Activated CD4-positive, alpha-beta T cell treated with anti-CD3 and anti-CD28 coated beads, Interleukin-2, amount 10 ng/mL, durations not matched to agents 7 days and 5 days (primary cell): ENCODE measurements around the gene TPO. TPM values are rescaled to one million over a fixed set of nuclear protein-coding genes. Genes with fewer than 3 reads are reported as not detected.
"Not testable (repeated sequence)": the region's sequence is repeated elsewhere in the genome, so short reads cannot be mapped to it uniquely, and the experiment has no call there.

Experiments
- CTCF ChIA-PET: fragments of 350-600 bp; sonication (Branson Sonifier 250); formaldehyde crosslinking; loops from one replicate; lab custom pipeline; 2021; ENCODE audit warnings: antibody characterized with exemption; lab: Charles Lee
- POLR2A ChIA-PET: fragments of 350-600 bp; sonication (Branson Sonifier 250); formaldehyde crosslinking; loops from one replicate; lab custom pipeline; 2021; ENCODE audit warnings: antibody characterized with exemption; lab: Charles Lee
- DNase-seq: peaks from one replicate; pipeline ENCODE4 v3.0.0-alpha.2; 2020
- H3K27ac Mint-ChIP-seq: one replicate; pipeline ENCODE4 v1.8.0; 2021; ENCODE audit warnings: mild to moderate bottlenecking, moderate library complexity, mixed read lengths
- H3K27me3 Mint-ChIP-seq: one replicate; pipeline ENCODE4 v1.8.0; 2021; ENCODE audit warnings: mixed read lengths
- H3K36me3 Mint-ChIP-seq: one replicate; pipeline ENCODE4 v1.8.0; 2021; ENCODE audit warnings: low read depth, mixed read lengths
- H3K4me1 Mint-ChIP-seq: one replicate; pipeline ENCODE4 v1.8.0; 2021; ENCODE audit warnings: mixed read lengths
- H3K4me3 Mint-ChIP-seq: one replicate; pipeline ENCODE4 v1.8.0; 2021; ENCODE audit warnings: mild to moderate bottlenecking, moderate library complexity, mixed read lengths
- H3K9me3 Mint-ChIP-seq: one replicate; pipeline ENCODE4 v1.8.0; 2021; ENCODE audit warnings: mixed read lengths
- total RNA-seq, 2 experiments: library from RNA; stranded (reverse); gene quantifications; one replicate each; pipeline ENCODE4 v1.2.3, GENCODE V29; 2021

Gene TPO
- total RNA-seq: under 1 TPM in 1 of 2 experiments, not detected in 1; 0.22 TPM

DNA sequence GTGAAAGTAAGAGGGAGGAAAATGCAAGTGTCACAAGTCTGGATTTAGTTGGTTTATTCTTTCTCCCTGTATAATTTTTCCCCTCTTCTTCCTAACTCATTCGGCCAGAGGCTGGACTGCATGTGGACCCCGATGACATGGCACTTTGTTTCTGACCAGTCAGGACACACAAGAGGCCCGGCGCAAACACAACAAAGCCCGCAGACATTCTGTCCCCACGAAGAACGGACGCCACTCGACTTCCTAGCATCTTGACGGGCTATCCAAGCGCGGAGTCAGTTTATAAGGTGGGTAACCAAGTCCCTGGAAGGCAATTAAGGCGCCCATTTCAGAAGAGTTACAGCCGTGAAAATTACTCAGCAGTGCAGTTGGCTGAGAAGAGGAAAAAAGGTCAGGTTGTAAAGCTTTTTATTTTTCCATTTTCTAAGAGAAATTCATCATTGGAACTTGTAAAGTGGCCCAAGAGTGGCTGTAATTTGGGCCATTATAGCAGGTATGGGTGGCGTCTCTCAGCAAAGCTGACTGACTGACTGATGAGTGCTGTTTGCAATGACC, at the start of gene TPO:
TSS of gene TPO (plus strand) at position 308 of the 555 bp plus-strand sequence. CDS start 946 bp downstream, outside the sequence.
- ChIA-PET CTCF (no interaction called here), POLR2A (no interaction called here)
- H3K27ac Mint-ChIP-seq: no peak within 1 kb of the TSS
- no peaks in the 10 kb centered on the region for H3K9me3 Mint-ChIP-seq
- no peaks in the 10 kb centered on the region for H3K36me3 Mint-ChIP-seq
- no peaks in the 10 kb centered on the region for H3K27me3 Mint-ChIP-seq
- H3K4me3 Mint-ChIP-seq: no peak within 1 kb of the TSS
- H3K4me1 Mint-ChIP-seq: no peaks in the 10 kb centered on the region
- no peak for DNase-seq

DNA sequence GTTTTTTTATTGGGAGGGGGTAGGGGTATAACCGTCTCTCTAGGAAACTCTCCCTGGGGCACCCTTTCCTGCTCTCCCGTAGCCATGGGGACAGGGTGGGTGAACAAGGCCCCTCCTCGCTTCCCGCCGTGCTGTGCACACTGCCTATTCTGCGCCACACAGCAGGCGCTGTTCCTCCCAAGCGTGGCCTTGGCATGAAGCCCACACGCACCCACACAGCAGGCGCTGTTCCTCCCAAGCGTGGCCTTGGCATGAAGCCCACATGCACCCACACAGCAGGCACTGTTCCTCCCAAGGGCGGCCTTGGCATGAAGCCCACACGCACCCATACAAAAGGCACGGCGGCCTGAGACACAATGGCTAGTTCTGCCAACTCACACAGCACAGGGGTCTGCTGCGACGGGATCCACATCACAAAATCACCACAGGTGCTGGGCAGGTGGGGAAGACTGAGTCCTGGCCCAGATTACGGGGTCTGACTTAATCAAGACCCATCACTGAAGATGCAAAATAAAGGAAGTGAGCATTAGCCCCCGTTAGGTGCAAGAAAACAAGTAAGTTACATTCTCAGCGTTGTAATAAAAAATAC, 46.6 kb upstream of the TPO start:
- CTCF ChIA-PET: no interaction called here
- Mint-ChIP-seq H3K27me3 (no peaks in the 10 kb centered on the region), H3K27ac (no peak overlapping the region), H3K36me3 (no peaks in the 10 kb centered on the region), H3K4me3 (no peak overlapping the region), H3K9me3 (no peaks in the 10 kb centered on the region), H3K4me1 (peaks cover 3% of the 10 kb centered on the region)
- DNase-seq: no peak
- POLR2A ChIA-PET: no interaction called here

DNA sequence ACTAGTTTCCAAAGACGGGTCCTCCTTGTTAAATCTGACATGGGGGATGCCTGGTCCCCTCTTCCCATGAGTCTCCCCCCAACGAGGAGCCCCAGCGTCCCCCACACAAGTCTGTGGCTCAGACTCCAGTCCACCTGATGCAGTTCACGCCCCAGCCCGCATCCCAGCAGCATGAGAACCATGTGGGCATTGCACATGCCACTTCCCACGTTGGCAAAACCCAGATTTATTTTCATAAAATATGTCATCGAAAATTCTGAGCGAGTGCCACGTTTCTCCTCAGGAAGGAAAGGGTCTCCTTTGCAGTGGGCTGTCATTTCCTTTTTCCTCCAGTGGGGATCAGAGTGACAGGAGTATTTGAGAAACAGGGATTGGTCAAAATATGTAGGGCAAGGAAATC, 45.7 kb upstream of the TPO start:
- POLR2A ChIA-PET: no interaction called here
- Mint-ChIP-seq H3K4me1 (peaks cover 3% of the 10 kb centered on the region), H3K27me3 (no peaks in the 10 kb centered on the region), H3K4me3 (no peak overlapping the region), H3K9me3 (no peaks in the 10 kb centered on the region), H3K27ac (no peak overlapping the region), H3K36me3 (no peaks in the 10 kb centered on the region)
- CTCF ChIA-PET: no interaction called here
- DNase-seq: no peak

DNA sequence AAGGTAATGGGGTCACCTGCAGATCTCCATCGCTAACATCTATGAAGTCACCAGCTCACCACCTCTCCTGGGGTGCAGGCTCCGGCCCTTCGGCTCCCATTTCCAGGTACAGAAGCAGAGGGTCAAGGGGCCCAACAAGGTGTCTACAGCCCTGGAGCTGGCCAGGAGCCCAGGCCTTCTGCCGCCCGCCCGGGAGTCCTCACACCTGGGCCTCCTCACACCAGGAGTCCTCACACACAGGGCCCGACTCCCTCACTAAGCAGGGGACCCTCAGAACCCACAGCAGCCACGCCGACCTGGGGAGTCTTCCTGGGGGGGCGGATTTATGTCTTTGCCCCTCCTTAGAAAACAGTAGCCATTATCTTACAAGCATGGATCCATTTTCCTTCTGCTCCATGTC, 43.4 kb upstream of the TPO start:
- H3K27ac Mint-ChIP-seq: no peak overlapping the region
- no peak overlapping the region for H3K4me3 Mint-ChIP-seq
- no peaks in the 10 kb centered on the region for H3K27me3 Mint-ChIP-seq
- DNase-seq: no peak
- H3K9me3 Mint-ChIP-seq: no peaks in the 10 kb centered on the region
- ChIA-PET CTCF (no interaction called here), POLR2A (no interaction called here)
- no peaks in the 10 kb centered on the region for H3K36me3 Mint-ChIP-seq
- H3K4me1 Mint-ChIP-seq: peaks cover 3% of the 10 kb centered on the region

DNA sequence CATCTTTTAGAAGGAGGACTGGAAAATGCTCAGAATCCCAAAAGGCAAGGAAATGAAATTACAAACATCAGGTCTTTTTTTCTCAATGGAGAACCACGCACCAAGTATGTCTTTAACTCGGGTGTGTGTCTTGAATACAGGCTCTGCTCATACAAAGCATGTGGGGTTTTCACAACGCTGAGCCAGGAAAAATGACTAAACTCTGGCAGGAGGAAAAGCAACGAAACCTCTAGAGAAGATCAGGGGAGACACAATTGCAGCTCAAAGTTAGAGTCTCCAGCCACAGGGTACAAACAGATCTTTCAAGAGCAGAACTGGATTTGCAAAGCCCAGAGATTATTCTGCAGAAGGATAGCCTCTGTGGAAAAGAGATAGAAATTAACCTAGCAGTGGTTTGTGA, 42.8 kb upstream of the TPO start:
- ChIA-PET CTCF (no interaction called here), POLR2A (no interaction called here)
- Mint-ChIP-seq H3K9me3 (no peaks in the 10 kb centered on the region), H3K36me3 (no peaks in the 10 kb centered on the region), H3K27me3 (no peaks in the 10 kb centered on the region), H3K4me3 (no peak overlapping the region), H3K27ac (no peak overlapping the region), H3K4me1 (peaks cover 3% of the 10 kb centered on the region)
- no peak for DNase-seq

DNA sequence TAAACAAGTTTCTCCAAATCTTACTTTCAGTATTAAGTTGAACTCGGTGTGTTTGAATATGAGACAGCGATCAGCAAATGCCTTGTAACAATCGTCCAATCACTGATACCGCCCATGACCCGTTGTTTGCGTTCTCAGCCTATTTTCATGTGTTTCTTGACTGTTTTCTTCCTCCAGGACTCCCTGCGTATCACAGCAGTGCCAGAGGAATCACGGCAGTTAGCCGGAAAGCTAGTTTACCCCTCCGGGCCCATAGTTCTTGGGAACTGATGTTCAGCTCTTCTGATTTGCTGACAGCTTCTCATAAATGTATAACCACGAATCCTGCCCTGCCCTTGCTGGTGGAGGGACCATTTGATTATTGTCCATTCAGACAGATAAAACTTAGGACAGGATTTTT, 42.2 kb upstream of the TPO start:
- POLR2A ChIA-PET: no interaction called here
- no peaks in the 10 kb centered on the region for H3K9me3 Mint-ChIP-seq
- no peak overlapping the region for H3K4me3 Mint-ChIP-seq
- H3K36me3 Mint-ChIP-seq: no peaks in the 10 kb centered on the region
- no peak for DNase-seq
- no peaks in the 10 kb centered on the region for H3K27me3 Mint-ChIP-seq
- CTCF ChIA-PET: no interaction called here
- H3K4me1 Mint-ChIP-seq: peaks cover 3% of the 10 kb centered on the region
- H3K27ac Mint-ChIP-seq: no peak overlapping the region

DNA sequence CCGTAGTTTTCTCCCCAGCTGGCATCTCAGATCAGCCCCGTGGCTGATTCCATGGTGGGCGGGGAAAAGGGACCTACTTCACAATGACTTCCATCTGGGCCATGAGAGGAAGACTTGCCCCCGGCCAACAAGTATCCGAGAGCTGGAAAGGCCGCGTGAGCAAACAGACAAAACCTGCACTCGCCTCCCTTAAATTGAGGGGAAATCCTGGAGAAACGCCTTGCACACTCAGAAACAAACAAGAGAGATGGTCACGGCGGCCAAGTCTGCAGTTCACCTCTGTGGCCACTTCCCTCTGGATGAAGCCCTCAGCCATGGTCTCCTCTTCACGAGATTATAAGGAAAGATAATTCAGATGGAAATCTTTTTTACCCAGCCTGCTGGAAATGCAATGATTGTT, 39.4 kb upstream of the TPO start:
- H3K9me3 Mint-ChIP-seq: no peaks in the 10 kb centered on the region
- H3K36me3 Mint-ChIP-seq: no peaks in the 10 kb centered on the region
- H3K4me1 Mint-ChIP-seq: no peaks in the 10 kb centered on the region
- POLR2A ChIA-PET: no interaction called here
- no peak for DNase-seq
- CTCF ChIA-PET: interaction anchor here (0.7 kb wide), 1 partner anchor 206 kb away, joined by 3 read pairs; no protein-coding TSS in a partner anchor
- no peak overlapping the region for H3K27ac Mint-ChIP-seq
- H3K4me3 Mint-ChIP-seq: no peak overlapping the region
- H3K27me3 Mint-ChIP-seq: no peaks in the 10 kb centered on the region

DNA sequence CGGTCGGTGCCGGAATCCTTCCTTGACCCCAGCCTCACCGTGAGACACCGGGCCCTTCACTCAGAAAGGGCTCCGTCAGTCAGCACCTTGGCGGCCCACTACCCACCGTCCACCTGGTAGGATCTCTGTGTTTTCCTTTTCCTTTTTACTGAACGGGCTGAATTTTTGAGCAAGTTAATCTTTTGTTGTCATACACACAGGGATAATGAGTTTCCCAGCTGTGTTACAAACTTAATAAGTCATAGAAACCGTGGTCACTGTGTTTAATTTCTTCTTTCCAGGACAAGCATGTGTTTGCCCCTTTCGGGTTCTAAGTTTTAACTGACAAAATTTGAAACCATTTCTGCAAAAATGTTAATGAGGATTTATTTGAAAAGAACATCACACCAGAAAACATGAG, 39.0 kb upstream of the TPO start:
- no peaks in the 10 kb centered on the region for H3K4me1 Mint-ChIP-seq
- CTCF ChIA-PET: interaction anchor here (0.7 kb wide), 1 partner anchor 206 kb away, joined by 3 read pairs; no protein-coding TSS in a partner anchor
- H3K4me3 Mint-ChIP-seq: no peak overlapping the region
- no peak for DNase-seq
- H3K9me3 Mint-ChIP-seq: no peaks in the 10 kb centered on the region
- no peak overlapping the region for H3K27ac Mint-ChIP-seq
- no peaks in the 10 kb centered on the region for H3K36me3 Mint-ChIP-seq
- no peaks in the 10 kb centered on the region for H3K27me3 Mint-ChIP-seq
- POLR2A ChIA-PET: no interaction called here

DNA sequence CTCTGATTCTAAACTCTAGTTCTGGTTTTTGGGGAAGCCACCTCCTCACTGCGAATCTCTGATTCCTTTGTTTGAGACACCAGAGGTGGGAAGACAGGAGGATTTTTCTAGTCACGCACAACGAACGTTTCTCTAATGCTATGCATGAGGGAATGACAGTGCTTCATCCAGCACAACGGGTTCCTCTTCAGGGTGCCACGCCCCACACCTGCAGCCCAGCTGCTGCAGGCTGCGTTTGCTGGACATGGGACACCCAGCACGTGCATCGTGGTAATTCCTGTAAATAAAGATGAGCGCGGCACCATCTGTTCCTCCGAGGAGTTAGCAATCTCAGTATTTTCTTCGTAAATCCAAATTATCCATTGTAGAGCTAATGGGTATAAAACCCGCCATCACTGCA, 37.5 kb upstream of the TPO start:
- no peak for DNase-seq
- Mint-ChIP-seq H3K4me1 (no peaks in the 10 kb centered on the region), H3K27me3 (no peaks in the 10 kb centered on the region), H3K27ac (no peak overlapping the region), H3K9me3 (no peaks in the 10 kb centered on the region), H3K36me3 (no peaks in the 10 kb centered on the region), H3K4me3 (no peak overlapping the region)
- POLR2A ChIA-PET: no interaction called here
- CTCF ChIA-PET: no interaction called here

DNA sequence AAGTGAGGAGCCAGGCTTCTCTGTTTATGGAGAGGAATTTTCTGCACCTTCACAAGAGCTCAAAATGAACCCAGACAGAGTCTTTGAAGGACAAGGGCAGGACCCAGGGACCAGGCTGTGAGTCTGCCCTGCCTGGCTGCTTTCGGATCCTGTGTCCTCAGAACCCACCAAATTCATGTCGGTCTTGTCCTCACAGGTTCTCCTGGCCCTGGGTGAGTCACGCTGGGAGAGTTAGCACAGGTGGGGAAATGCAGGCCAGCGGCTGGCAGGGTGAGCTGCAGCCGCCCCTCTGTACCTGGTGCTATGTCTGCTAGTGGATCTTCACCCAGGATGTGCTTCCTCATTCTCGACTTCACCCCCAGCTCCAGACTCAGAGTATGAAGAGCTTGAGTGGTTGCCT, 35.8 kb upstream of the TPO start:
- CTCF ChIA-PET: no interaction called here

DNA sequence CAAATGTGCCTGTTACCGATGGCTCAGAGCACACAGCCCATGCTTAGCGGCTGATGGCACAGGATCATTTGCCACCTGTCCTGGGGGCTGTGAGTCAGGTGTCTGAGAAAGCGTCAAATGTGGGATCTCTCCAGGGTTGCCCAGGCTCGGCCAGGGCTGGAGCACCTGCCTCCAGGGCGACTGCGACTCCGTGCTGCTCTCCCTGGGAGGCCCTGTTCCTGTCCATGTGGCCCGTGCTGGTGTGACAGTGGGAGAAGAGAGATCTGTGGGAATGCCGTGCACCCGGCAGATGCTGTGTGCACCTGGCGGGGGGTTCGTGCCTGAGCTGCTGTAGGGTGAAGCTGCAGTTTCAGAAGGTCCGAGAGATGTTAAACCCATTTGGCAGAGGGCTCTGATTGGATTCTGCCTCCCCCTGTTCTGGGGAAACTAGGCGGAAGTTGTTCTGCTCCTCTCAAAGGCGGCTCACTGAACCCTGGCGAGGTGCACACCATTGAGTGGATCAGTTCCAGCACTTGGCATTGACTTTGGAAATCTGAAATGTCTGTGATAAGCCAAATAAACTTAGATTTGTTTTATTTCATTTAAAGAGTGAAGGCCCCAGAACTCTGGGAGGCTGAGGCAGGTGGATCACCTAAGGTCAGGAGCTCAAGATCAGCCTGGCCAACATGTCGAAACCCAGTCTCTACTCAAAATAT, 34.7 kb upstream of the TPO start:
- CTCF ChIA-PET: no interaction called here
- H3K36me3 Mint-ChIP-seq: no peaks in the 10 kb centered on the region
- no peak for DNase-seq
- POLR2A ChIA-PET: no interaction called here
- no peaks in the 10 kb centered on the region for H3K9me3 Mint-ChIP-seq
- H3K4me1 Mint-ChIP-seq: no peaks in the 10 kb centered on the region
- no peak overlapping the region for H3K27ac Mint-ChIP-seq
- no peak overlapping the region for H3K4me3 Mint-ChIP-seq
- H3K27me3 Mint-ChIP-seq: no peaks in the 10 kb centered on the region

More for the DNA sequence above, 35.8 kb upstream of the TPO start:
- Mint-ChIP-seq H3K36me3 (no peaks in the 10 kb centered on the region), H3K4me1 (no peaks in the 10 kb centered on the region), H3K4me3 (no peak overlapping the region), H3K27ac (no peak overlapping the region), H3K27me3 (no peaks in the 10 kb centered on the region), H3K9me3 (no peaks in the 10 kb centered on the region)
- POLR2A ChIA-PET: no interaction called here
- DNase-seq: no peak

DNA sequence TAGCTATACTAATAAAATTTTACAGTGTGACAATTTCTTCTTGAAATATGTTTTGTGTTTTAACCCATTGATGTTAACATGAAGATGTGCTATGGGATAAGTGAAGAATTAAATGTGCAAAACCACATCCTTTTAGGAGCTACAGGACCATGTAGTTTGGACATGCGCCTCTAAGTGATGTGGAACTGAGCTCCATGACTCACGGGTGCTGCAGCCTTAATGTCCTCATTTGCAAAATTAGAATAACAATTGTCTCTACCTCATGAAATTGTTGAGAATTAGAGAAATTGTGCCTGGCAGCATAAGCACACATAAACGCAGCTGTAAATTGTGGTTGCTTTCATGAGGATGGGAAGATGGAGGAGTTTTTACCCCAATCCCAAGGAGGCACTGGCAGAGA, 31.6 kb upstream of the TPO start:
- H3K36me3 Mint-ChIP-seq: peaks cover 2% of the 10 kb centered on the region
- H3K9me3 Mint-ChIP-seq: peaks cover 3% of the 10 kb centered on the region
- peaks cover 5% of the 10 kb centered on the region for H3K27me3 Mint-ChIP-seq
- CTCF ChIA-PET: no interaction called here
- no peak for DNase-seq
- no peaks in the 10 kb centered on the region for H3K4me1 Mint-ChIP-seq
- no peak overlapping the region for H3K27ac Mint-ChIP-seq
- no peak overlapping the region for H3K4me3 Mint-ChIP-seq
- POLR2A ChIA-PET: no interaction called here

DNA sequence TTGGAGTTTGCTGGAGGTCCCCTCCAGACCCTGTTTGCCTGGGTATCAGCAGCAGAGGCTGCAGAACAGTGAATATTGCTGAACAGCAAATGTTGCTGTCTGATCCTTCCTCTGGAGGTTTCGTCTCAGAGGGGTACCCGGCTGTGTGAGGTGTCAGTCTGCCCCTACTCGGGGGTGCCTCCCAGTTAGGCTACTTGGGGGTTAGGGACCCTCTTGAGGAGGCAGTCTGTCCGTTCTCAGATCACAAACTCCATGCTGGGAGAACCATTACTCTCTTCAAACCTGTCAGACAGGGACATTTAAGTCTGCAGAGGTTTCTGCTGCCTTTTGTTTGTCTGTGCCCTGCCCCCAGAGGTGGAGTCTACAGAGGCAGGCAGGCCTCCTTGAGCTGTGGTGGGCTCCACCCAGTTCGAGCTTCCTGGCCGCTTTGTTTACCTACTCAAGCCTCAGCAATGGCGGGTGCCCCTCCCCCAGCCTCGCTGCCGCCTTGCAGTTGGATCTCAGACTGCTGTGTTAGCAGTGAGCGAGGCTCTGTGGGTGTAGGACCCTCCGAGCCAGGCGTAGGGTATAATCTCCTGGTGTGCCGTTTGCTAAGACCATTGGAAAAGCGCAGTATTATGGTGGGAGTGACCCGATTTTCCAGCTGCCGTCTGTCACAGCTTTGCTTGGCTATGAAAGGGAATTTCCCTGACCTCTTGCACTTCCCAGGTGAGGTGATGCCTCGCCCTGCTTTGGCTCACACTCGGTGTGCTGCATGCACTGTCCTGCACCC, 25.1 kb upstream of the TPO start:
- H3K36me3 Mint-ChIP-seq, H3K4me3 Mint-ChIP-seq, DNase-seq, POLR2A ChIA-PET, H3K9me3 Mint-ChIP-seq, H3K27me3 Mint-ChIP-seq, H3K4me1 Mint-ChIP-seq: not testable (repeated sequence)
- peak overlapping the region; percentile 19 for H3K27ac Mint-ChIP-seq
- CTCF ChIA-PET: interaction anchor here (0.8 kb wide), 1 partner anchor 87 kb away, joined by 4 read pairs; no protein-coding TSS in a partner anchor
